Activated T-cell treated with anti-CD3 and anti-CD28 coated beads, Interleukin-2, amount 50 U/mL, for 48 hours (primary cell): ENCODE measurements around the gene DDI1.

Experiments used
- DNase-seq, 2 experiments: peaks; one replicate each; pipeline ENCODE4 v3.0.0-alpha.2; 2020

The DDI1 gene

GRCh38 chr11:104036588-104036987 is at the start of gene DDI1:
Gene DDI1 (plus strand): TSS chr11:104036640. CDS start chr11:104036823, 183 bp downstream.
- DNase-seq, result no peak

GRCh38 chr11:103987629-103988594 is 48.5 kb upstream of the DDI1 start:
- DNase-seq, result no peak

DNA sequence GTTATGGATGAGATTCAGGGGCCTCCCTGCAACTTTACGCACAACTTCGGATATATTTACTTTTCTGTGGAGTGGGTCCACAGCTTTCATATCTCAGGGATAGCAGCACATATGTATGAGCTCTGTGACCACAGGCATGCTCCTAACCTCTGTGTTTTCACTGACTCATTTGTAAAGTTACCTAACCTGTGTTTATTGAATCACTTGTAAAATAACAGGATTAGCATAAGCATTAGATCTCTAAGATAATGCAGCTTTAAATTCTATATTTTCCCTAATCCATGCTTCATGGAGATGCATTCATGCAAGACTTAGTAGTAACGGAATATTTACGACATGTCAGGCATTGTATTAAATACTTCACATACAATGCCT is 47.9 kb upstream of the DDI1 start:
- DNase-seq, result no peak

DNA sequence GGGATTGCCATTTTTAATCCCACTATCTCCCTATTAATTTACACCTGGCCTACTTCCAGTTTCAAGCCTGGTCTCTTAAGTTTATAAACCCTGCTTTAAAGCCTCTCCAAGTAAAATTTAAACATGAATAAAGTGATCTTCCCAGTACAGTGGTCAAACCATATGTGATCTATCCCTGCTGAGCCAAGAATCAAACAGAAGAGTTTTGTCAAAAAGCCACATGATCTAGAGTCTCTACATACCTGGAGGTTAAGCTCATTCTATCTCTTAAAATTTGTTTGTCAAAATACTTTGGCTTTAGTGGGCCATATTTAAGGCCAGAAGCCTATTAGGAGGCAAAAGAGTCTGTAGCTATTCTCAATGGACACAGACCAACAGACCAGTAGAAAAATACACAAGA is 42.9 kb upstream of the DDI1 start:
- DNase-seq, result no peak

- no peak for DNase-seq
Measured at GRCh38 chr11:103994094-103994493, 42.3 kb upstream of the DDI1 start.

- no peak for DNase-seq
Measured at GRCh38 chr11:103994518-103994917, 41.9 kb upstream of the DDI1 start.

- no peak for DNase-seq
Measured at GRCh38 chr11:103995896-103996295, 40.5 kb upstream of the DDI1 start.

GRCh38 chr11:103997082-103997481 is 39.4 kb upstream of the DDI1 start:
- no peak for DNase-seq

DNA sequence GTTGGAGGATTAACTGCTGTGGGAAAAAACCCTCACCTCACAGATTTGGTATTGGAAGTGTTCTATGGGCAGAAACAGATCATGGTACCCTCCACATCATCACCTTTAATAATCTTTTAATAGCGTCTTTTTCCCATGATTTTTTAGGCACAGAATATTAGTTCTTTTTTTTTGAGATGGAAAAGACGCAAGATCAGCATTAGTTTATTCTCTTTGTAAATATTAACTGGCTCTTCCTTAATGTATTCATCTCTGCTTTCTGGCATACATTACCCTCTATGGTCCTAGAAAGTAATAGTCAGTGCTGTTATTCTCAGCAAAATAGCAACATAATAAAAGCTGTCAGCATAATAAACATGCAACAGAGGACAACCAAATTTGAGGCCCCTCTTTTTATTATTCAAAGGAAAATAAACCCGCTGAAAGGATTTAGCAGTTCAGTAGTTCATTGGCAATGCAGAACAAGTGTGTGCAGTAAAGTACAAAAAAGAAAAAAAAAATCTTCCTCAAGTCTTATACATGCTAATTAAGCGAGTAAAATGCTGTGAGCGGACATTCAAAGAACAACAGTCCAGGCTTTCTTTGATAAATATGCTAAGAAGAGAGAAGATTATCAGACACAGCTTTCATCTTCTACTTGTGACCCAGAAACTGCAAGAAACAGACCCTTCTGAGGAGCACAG is 37.5 kb upstream of the DDI1 start:
- DNase-seq, result no peak

DNA sequence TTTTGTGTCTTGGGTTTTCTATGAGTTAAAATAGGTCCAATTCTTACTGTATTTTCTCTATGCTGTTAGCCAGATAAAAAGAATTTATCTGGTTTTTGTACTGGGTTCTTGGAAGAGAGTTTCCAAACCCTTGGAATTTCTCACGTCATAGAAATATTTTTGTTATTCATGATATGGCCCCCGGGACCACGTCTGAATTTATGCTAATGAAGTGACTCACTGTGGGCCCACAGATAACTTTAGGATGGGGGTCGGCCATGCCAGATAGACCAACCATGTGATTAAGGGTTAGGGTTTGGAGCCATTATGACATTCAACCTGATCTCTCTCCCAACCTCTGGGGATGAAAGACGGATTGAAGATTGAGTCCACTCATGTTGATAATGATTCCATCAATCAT is 35.6 kb upstream of the DDI1 start:
- DNase-seq, result no peak

GRCh38 chr11:104001561-104002056 is 34.8 kb upstream of the DDI1 start:
- DNase-seq, result no peak

DNA sequence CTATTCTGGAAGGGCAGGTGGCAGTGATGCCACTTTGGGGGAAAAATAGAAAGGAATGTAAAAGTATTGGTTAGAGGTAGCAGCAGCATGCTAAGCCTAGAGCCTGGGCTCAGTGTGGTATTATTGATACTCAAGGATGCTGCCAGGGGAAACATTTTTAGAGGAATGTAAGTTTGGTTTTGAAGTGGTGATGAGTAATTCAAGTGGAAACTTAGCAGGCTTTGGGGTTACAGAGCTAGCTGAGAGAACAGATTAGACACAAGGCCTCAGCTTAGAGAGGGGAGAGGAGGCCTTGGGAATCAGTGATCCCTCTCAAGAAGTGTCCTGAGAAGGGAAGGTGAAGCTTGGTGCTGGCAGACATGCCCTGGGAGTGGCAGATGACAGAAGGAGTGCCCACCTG is 32.9 kb upstream of the DDI1 start:
- DNase-seq, result no peak

DNA sequence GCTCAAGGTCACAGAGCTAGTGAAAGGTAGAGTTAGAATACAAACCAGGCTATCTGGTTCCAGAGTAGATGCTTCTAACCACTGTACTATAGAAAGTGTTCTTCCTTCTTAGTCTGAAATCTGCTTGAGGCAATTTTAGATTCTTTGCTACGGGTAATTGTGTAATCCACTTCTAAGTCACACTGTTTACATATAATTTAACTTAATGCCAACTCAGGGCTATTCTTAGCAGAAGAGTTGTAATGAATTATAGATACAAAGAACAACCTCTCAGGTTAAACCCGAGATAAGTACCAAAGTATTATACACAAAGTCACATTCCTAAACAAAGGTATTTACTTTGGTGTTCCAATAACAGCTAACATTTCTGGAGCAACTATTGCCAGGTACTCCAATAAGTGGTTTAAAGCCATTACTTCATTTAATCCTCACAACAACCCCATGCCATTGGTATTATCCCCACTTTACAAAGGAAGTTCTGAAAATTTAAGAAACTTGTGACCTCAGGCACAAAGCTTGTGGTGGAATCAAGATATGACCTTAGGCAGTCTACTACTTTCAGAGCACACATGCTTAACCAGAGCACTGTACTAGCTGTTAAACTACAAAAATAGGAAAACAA is 31.1 kb upstream of the DDI1 start:
- no peak for DNase-seq

GRCh38 chr11:104009744-104010143 is 26.7 kb upstream of the DDI1 start:
- no peak for DNase-seq

DNA sequence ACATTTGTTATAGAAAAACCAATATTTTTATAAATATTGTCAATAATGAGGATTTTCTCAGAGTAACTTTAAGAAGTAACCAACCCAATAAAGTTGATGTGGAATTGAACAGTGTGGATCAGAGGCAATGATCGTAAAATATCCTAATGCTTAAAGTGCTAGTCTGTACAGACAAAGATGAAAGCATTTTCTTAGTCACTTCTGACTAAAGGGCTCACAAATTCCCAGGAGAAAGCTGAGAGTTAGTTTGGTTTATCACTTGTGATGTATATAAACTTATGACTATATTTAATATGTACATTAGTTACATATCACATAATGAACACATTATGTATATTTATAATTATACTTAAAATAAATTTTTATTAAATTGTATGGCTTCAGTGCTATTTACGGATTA is 25.4 kb upstream of the DDI1 start:
- no peak for DNase-seq

GRCh38 chr11:104015649-104016415 is 20.6 kb upstream of the DDI1 start:
- DNase-seq, result no peak

- no peak for DNase-seq
Measured at GRCh38 chr11:104024572-104024971, 11.9 kb upstream of the DDI1 start.

DNA sequence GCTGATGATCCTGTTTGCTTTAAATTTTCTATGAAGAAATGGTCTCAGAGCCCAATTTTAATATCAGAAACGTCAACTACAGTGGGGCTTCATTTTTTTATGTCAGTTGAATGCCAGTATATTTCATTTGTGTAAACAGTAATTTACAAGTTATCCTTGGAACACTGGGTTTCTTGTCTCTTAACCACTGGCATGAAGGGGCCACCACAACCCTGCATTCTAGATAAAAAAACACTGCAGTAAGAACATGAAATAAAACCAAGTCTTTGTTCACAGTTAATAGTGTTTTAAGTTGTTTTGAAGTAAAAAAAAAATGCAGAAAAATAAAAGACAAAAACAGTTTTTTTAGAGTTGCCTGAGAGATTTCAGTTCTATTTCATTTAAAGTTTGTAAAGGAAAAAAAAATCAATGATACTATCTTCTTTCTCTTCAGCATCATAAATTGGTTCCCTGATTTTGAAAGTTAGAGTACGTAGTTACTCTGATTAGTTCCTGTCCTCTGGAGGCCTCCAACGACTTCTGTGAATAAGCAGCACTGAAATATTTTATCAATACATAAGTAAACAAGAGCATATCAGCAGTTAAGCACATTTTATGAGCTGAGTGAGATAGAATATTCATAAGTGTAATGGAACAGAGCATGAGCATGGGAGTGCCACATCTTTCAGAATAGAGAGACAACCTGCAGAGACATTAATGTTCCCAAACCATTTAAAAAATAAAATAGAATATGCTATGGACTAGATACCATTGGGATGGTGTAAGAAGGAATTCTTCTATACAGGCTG is 7.8 kb upstream of the DDI1 start:
- DNase-seq, result no peak

GRCh38 chr11:104033134-104033533 is 3.3 kb upstream of the DDI1 start:
- no peak for DNase-seq

GRCh38 chr11:104033561-104033960 is 2.9 kb upstream of the DDI1 start:
- DNase-seq, result no peak

GRCh38 chr11:104036995-104037394 is 555 bp downstream of the DDI1 start:
- no peak for DNase-seq

DNA sequence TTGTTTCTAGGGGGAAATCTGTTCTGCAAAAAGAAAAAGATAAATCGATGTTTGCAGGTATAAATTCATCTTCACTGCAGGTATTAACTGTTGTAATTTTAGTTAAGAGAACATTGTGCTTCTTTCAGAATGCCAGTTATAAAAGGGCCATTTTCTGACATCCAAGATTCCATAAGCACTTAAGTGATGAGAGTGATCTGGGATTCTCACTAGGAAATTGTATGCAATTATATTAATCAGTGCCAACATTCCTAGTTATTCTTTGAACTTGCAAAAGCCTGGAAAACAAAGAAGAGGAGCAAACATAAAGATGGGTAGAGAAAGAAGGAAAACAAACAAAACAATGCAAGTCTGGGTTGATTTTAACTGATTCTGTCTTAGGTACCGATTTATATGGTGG is 5.4 kb downstream of the DDI1 start:
- DNase-seq, result no peak
